Measurements from ENCODE around the gene TESK2.
"Not testable (repeated sequence)": the region's sequence is repeated elsewhere in the genome, so short reads cannot be mapped to it uniquely, and the experiment has no call there.

Gene TESK2

GRCh38 chr1:45386219-45386618 is 104.7 kb downstream of the TESK2 start (continued):
- TF ChIP-seq PATZ1 (CRISPR knock-in tag; IDR thresholded peaks at IDR 0.05; ENCODE audit: borderline replicate concordance) = no peak

GRCh38 chr1:45385302-45385701 is 105.7 kb downstream of the TESK2 start:
- no peak for TF ChIP-seq SNAI2 (CRISPR knock-in tag; IDR thresholded peaks at IDR 0.05)
- no peak for TF ChIP-seq PPARA (CRISPR knock-in tag; IDR thresholded peaks at IDR 0.05; ENCODE audit: borderline replicate concordance)
- TF ChIP-seq GLIS3 (CRISPR knock-in tag; IDR thresholded peaks at IDR 0.05) = no peak
- TF ChIP-seq PATZ1 (CRISPR knock-in tag; IDR thresholded peaks at IDR 0.05; ENCODE audit: borderline replicate concordance) = no peak
- no peak for TF ChIP-seq ZC3H10 (CRISPR knock-in tag; IDR thresholded peaks at IDR 0.05)
- TF ChIP-seq TCF4 (CRISPR knock-in tag; IDR thresholded peaks at IDR 0.05; ENCODE audit: borderline replicate concordance) = no peak
- TF ChIP-seq ESRRG (CRISPR knock-in tag; IDR thresholded peaks at IDR 0.05) = no peak
- no peak for TF ChIP-seq CSRNP3 (CRISPR knock-in tag; IDR thresholded peaks at IDR 0.05)
- TF ChIP-seq ZNF8 (CRISPR knock-in tag; IDR thresholded peaks at IDR 0.05) = no peak
- no peak for TF ChIP-seq POU6F1 (CRISPR knock-in tag; IDR thresholded peaks at IDR 0.05; ENCODE audit: borderline replicate concordance, low read depth)
- no peak for TF ChIP-seq TOX (CRISPR knock-in tag; IDR thresholded peaks at IDR 0.05; ENCODE audit: borderline replicate concordance)
- no peak for TF ChIP-seq TSHZ2 (CRISPR knock-in tag; IDR thresholded peaks at IDR 0.05)
- TF ChIP-seq ZFP30 (CRISPR knock-in tag; IDR thresholded peaks at IDR 0.05) = no peak
- no peak for TF ChIP-seq ARNTL (CRISPR knock-in tag; IDR thresholded peaks at IDR 0.05; ENCODE audit: borderline replicate concordance, low read depth)
- TF ChIP-seq ZNF70 (CRISPR knock-in tag; IDR thresholded peaks at IDR 0.05) = no peak
- no peak for TF ChIP-seq BACH2 (CRISPR knock-in tag; IDR thresholded peaks at IDR 0.05; ENCODE audit: borderline replicate concordance)
- TF ChIP-seq RARB (CRISPR knock-in tag; IDR thresholded peaks at IDR 0.05) = no peak
- no peak for TF ChIP-seq OSR1 (CRISPR knock-in tag; IDR thresholded peaks at IDR 0.05)
- no peak for TF ChIP-seq CSDC2 (CRISPR knock-in tag; IDR thresholded peaks at IDR 0.05)
- TF ChIP-seq ISL1 (CRISPR knock-in tag; IDR thresholded peaks at IDR 0.05) = no peak
- ATAC-seq = no peak

GRCh38 chr1:45384213-45384612 is 106.8 kb downstream of the TESK2 start:
- not testable (repeated sequence) for ATAC-seq

GRCh38 chr1:45383191-45383590 is 107.8 kb downstream of the TESK2 start:
- no peak for ATAC-seq
- TF ChIP-seq TOX (CRISPR knock-in tag; IDR thresholded peaks at IDR 0.05; ENCODE audit: borderline replicate concordance) (no peak), ISL1 (CRISPR knock-in tag; IDR thresholded peaks at IDR 0.05) (no peak), TSHZ2 (CRISPR knock-in tag; IDR thresholded peaks at IDR 0.05) (no peak), ZFP3 (CRISPR knock-in tag; IDR thresholded peaks at IDR 0.05) (no peak), POU6F1 (CRISPR knock-in tag; IDR thresholded peaks at IDR 0.05; ENCODE audit: borderline replicate concordance, low read depth) (no peak), PPARA (CRISPR knock-in tag; IDR thresholded peaks at IDR 0.05; ENCODE audit: borderline replicate concordance) (no peak), TCF4 (CRISPR knock-in tag; IDR thresholded peaks at IDR 0.05; ENCODE audit: borderline replicate concordance) (no peak)
